Pancreas (tissue), 10 donors: ENCODE data around the gene ZC3H10. TPM values are rescaled to one million over a fixed set of nuclear protein-coding genes. Genes with fewer than 3 reads are reported as not detected.

Experiments
- ATAC-seq, 4 donors: fragments of 200-7000 bp; cut with Tn5 transposase; one replicate each; pipeline versions ENCODE4 v1.8.0 to v1.9.1; 2020; ENCODE audit warnings: mild to moderate bottlenecking in 4 of 4, moderate library complexity in 4 of 4
- DNase-seq, 6 donors: peaks; one replicate each; pipeline ENCODE4 v3.0.0-alpha.2; 2020
- FAIRE-seq: peaks from 2 replicates; lab custom pipeline; 2012; peaks lifted over from hg19 to GRCh38; lab: Jason Lieb, UNC
- H3K27ac ChIP-seq, 4 donors: fragments of 200-600 bp; sonication (generic); 1 replicate in 3 of 4; 2 replicates in 1 of 4; pipeline versions ENCODE4 v1.5.0 to v1.8.0; 2020
- H3K27me3 ChIP-seq, 4 donors: fragments of 200-600 bp; one replicate each; pipeline ENCODE4 v1.8.0; 2021
- H3K36me3 ChIP-seq, 3 donors: fragments of 200-600 bp; sonication (generic) in 1 of 3; one replicate each; pipeline versions ENCODE4 v1.5.0 to v1.8.0; 2020 to 2021
- H3K4me1 ChIP-seq, 3 donors: fragments of 200-600 bp; one replicate each; pipeline ENCODE4 v1.8.0; 2021
- H3K4me3 ChIP-seq, 4 donors: fragments of 200-600 bp; sonication (generic) in 2 of 4; one replicate each; pipeline versions ENCODE4 v1.5.0 to v1.8.0; 2020 to 2021
- H3K9me3 ChIP-seq, 4 donors: fragments of 200-600 bp; one replicate each; pipeline ENCODE4 v1.8.0; 2021
- WGBS, 2 donors: extraction: QIAGEN DNeasy Blood & Tissue Kit; methylation state at CpG; one replicate each; pipeline ENCODE4 v1.1.7; 2013; 5-methylcytosine and 5-hydroxymethylcytosine counted together
- intact Hi-C, 3 donors: fragments of 100-400 bp; cut with DNase I; formaldehyde crosslinking; loops; one replicate each; pipeline versions ENCODE4 v1.11.1 to v1.14.2; 2022
- polyA plus RNA-seq, 2 donors: library from polyadenylated mRNA; stranded (reverse); fragments of 200-250 nt; gene quantifications; one replicate each; pipeline ENCODE4 v1.2.3, GENCODE V29; 2013
- total RNA-seq, 6 donors: library from RNA; stranded (reverse); fragmentation: NEBNext Ultra II Directional in 4 of 6; extraction: Animal tissue kit (Norgen Biotek cat#: 25700) in 4 of 6; gene quantifications; one replicate each; pipeline versions ENCODE4 v1.2.1 to v1.2.4, GENCODE V29; 2021 to 2023
- TF ChIP-seq, protein P1 (sequence below), 4 donors: fragments of 200-600 bp; sonication (generic) in 3 of 4; IDR thresholded peaks; one replicate each; pipeline versions ENCODE4 v1.5.0 to v1.8.0; 2021; ENCODE audit warnings: antibody characterized with exemption in 4 of 4
- donor health status: healthy with polysubstance abuse.
- donor health status: DM: no; HTN: no; CAD: no; lungs with moderate emphysema.
- donor health status: DM: no; HTN: no; CAD: no.
- donor health status: control.
- donor health status: control.
- donor health status: Bipolar disorder and iron deficiency.
- donor health status: DM: yes; HTN: yes; CAD: no.
- donor health status: DM: no; HTN: no; CAD: no.
- donor health status: DM: no; HTN: no; CAD: no.
- donor health status: DM: yes; HTN: yes; CAD: no.

Gene ZC3H10
- total and polyA plus RNA-seq, 8 donors = 1.9 to 4.1 (median 3.1) TPM

DNA sequence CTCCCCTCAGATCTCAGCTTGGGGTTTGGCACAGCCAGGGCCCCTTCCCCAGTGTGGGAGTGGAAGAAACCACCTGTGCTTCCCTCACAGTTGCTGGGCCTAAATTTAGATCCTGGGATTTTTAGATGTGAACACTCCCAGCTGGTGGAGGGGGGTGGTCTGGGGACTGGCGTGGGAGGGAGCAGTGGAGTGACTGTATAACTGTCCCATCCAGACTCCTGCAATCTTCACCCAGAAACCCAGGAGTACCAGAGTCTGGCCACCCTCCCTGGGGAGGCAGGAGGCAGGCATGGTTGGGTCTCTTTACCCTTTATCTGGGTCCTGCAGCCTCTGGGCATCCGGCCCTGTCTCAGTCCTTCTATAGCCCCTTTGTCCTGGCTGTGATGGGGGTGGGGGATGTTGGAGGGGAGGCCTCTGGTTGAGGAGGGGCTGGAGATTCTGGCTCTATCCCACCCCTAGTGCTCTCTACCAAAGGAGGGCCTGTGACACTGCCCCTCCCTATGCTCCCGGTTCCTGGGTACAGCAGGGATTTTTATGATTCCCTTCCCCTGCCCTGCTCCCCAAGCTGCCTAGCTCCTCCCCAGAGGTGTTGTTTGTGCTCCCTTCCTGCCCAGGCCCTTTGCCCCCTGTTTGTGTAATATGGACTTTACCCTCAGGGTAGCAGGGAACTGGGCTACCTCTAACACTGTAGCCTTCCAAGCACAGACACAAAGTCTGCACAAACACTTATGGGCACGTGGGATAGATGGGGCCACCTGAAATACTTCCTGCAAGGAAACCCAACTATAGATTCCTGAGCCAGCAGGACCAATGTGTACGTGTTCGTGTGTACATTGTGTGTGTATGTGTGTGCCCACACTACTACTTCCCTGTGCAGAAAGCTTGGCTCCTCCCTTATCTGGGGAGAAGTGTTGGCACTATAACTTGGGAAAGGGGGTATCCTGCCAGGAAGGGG lies 36.4 kb upstream of the ZC3H10 start:
- H3K27ac ChIP-seq = peak overlapping the region; percentile 94 to 97 (median 96)
- TF ChIP-seq, protein P1, sequence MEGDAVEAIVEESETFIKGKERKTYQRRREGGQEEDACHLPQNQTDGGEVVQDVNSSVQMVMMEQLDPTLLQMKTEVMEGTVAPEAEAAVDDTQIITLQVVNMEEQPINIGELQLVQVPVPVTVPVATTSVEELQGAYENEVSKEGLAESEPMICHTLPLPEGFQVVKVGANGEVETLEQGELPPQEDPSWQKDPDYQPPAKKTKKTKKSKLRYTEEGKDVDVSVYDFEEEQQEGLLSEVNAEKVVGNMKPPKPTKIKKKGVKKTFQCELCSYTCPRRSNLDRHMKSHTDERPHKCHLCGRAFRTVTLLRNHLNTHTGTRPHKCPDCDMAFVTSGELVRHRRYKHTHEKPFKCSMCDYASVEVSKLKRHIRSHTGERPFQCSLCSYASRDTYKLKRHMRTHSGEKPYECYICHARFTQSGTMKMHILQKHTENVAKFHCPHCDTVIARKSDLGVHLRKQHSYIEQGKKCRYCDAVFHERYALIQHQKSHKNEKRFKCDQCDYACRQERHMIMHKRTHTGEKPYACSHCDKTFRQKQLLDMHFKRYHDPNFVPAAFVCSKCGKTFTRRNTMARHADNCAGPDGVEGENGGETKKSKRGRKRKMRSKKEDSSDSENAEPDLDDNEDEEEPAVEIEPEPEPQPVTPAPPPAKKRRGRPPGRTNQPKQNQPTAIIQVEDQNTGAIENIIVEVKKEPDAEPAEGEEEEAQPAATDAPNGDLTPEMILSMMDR (IDR thresholded peaks at IDR 0.05) = no peak
- H3K4me1 ChIP-seq = peaks cover 11 to 22% (median 22%) of the 10 kb centered on the region in 3 donors
- H3K36me3 ChIP-seq = peaks cover 0 to 10% (median 0%) of the 10 kb centered on the region in 3 donors
- peak overlapping the region; percentile 43 to 91 (median 76) for H3K4me3 ChIP-seq
- no peaks in the 10 kb centered on the region for H3K27me3 ChIP-seq
- no peak for FAIRE-seq
- H3K9me3 ChIP-seq = no peaks in the 10 kb centered on the region
- 10 to 17% methylated on average over 6 of the region's 6 CpGs for WGBS, 2 donors
- ATAC-seq = peak; percentile 7 to 42 (median 37)
- intact Hi-C loops = no loop called here
- peak; percentile 60 to 79 (median 61) for DNase-seq

DNA sequence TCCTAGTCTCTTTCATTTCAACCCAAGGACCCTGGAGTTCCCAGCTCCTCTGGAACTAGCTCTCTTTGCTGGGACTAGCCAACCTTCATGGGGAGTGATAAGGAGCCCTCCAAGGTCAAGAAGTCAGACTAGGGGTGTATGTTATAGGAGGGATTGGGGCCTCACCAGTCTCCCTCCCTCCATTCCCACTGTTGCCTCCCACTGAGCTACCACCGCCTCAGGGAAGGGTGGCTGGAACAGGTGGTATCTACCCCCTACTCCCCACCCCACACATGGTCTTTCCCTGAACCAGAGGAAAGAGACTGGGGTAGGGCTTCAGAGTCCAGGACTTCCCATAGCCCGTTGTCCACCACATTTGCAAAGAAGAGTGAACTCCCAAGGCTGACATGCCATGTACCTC lies 35.7 kb upstream of the ZC3H10 start:
- Histone ChIP-seq H3K36me3 (peaks cover 0 to 10% (median 0%) of the 10 kb centered on the region in 3 donors), H3K27ac (peak overlapping the region; percentile 11 to 97 (median 60)), H3K9me3 (no peaks in the 10 kb centered on the region), H3K4me3 (peak overlapping the region in 2 of 4 donors; percentile 86 to 91), H3K27me3 (no peaks in the 10 kb centered on the region), H3K4me1 (peaks cover 18 to 29% (median 28%) of the 10 kb centered on the region in 3 donors)
- no peak for DNase-seq
- 22 to 44% methylated on average over 2 of the region's 2 CpGs for WGBS, 2 donors
- intact Hi-C loops = no loop called here
- TF ChIP-seq, protein P1 (IDR thresholded peaks at IDR 0.05) = no peak
- FAIRE-seq = no peak
- no peak for ATAC-seq

DNA sequence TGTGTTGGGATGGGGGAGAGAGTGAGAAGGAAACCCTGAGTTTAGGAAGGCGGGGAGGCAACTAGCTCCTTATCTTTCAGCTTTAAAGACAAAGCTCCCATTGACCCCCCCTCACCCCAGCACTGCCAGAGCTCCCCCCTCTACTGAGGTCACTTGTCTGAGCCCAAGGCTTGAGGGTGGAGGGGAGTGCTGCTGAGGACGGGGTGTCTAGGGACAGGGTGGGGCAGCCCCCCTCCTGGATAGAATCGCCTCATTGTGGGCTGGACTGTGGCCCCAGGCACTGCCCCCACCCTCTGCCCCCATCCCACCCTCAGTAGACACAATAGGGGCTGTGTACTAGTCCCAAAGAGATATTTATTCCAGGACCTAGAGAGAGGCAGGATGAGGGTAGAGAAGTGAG lies 35.1 kb upstream of the ZC3H10 start:
- WGBS, 2 donors = 26 to 28% methylated on average over 3 of the region's 3 CpGs
- ATAC-seq = no peak
- Histone ChIP-seq H3K27ac (peak overlapping the region in 3 of 4 donors; percentile 11 to 97 (median 96)), H3K4me1 (peaks cover 20 to 31% (median 30%) of the 10 kb centered on the region in 3 donors), H3K9me3 (no peaks in the 10 kb centered on the region), H3K36me3 (peaks cover 0 to 16% (median 0%) of the 10 kb centered on the region in 3 donors), H3K27me3 (no peaks in the 10 kb centered on the region), H3K4me3 (no peak overlapping the region)
- TF ChIP-seq, protein P1 (IDR thresholded peaks at IDR 0.05) = no peak
- intact Hi-C loops = no loop called here
- DNase-seq = no peak
- no peak for FAIRE-seq

DNA sequence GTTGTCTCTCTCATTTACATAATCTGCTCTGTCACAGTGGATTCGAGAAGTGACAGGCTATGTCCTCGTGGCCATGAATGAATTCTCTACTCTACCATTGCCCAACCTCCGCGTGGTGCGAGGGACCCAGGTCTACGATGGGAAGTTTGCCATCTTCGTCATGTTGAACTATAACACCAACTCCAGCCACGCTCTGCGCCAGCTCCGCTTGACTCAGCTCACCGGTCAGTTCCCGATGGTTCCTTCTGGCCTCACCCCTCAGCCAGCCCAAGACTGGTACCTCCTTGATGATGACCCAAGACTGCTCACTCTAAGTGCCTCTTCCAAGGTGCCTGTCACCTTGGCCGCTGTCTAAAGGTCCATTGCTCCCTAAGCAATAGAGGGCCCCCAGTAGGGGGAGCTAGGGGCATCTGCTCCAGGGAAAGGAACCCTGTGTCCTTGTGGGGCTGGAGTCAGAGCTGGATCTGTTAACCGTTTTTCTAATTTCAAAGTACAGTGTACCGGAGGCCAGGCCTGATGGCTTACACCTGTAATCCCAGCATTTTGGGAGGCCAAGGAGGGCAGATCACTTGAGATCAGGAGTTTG lies 33.0 kb upstream of the ZC3H10 start:
- Histone ChIP-seq H3K4me3 (no peak overlapping the region), H3K4me1 (peaks cover 20 to 31% (median 30%) of the 10 kb centered on the region in 3 donors), H3K9me3 (no peaks in the 10 kb centered on the region), H3K36me3 (peaks cover 0 to 37% (median 0%) of the 10 kb centered on the region in 3 donors), H3K27ac (peak overlapping the region in 1 of 4 donors; percentile 20), H3K27me3 (no peaks in the 10 kb centered on the region)
- DNase-seq (peak in 2 of 6 donors; percentile 29 to 44), ATAC-seq (no peak), FAIRE-seq (no peak)
- 66 to 78% methylated on average over 15 of the region's 15 CpGs for WGBS, 2 donors
- TF ChIP-seq, protein P1 (IDR thresholded peaks at IDR 0.05) = no peak
- intact Hi-C loops = no loop called here
